ENCODE measurements around the gene NEXMIF. TPM values are rescaled to one million over a fixed set of nuclear protein-coding genes. Genes with fewer than 3 reads are reported as not detected.

The NEXMIF gene
- total and polyA plus RNA-seq, 9 of the 15 experiments (the other 6 are each of a cell fraction or from before 2014, with no cell fraction given) = not detected

DNA sequence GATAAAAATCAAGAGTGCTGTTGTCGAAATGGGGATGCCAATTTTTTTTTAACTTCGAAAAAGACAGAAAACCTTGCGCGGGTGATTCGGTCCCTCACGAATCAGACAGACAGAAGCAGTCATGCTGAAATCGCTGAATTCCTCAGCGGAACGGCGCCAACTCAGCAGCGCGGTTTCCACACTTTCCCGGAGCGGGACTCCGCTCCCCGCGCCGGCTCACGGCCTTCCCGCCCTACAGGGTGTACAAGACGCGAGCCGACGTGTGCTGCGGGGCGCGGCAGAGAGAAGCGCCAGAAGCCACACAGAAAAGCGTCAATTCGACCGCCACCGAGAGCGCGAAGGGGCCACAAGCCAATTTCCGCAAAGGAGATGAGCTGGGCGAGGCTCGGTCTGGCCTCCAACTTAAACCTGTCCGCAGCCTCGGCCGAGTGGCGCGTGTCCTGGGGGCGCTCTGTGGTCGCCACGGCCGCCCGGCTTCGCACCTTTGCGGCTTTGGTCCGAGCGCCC, 1.3 kb downstream of the NEXMIF start:
- Histone ChIP-seq H3K9me3 (replicated peaks; ENCODE audit: control insufficient read depth, insufficient read depth, low read depth, low read length) (no peaks in the 10 kb centered on the region), H3K4me3 (no peak overlapping the region), H3K27ac (ENCODE audit: extremely low read depth, low read depth, low read length) (no peak overlapping the region), H3K4me1 (replicated peaks in 1 of 2; ENCODE audit: control insufficient read depth in 2 of 2, insufficient read depth in 2 of 2, low read length in 2 of 2) (no peaks in the 10 kb centered on the region), H4K20me1 (replicated peaks; ENCODE audit: control insufficient read depth, insufficient read depth, low read length) (no peaks in the 10 kb centered on the region), H2AFZ (ENCODE audit: low read depth, low read length) (no peak overlapping the region), H3K27me3 (ENCODE audit: control insufficient read depth in 2 of 2, insufficient read depth in 2 of 2, low read length in 2 of 2) (no peaks in the 10 kb centered on the region), H3K9me1 (ENCODE audit: control insufficient read depth, insufficient read depth, low read length) (no peaks in the 10 kb centered on the region), H3K9ac (ENCODE audit: insufficient read depth in 1 of 2, low read depth in 2 of 2, low read length in 2 of 2) (no peak overlapping the region), H3K4me2 (ENCODE audit: insufficient read depth, low read length) (no peak overlapping the region), H3K79me2 (ENCODE audit: control insufficient read depth, insufficient read depth, low read length) (no peaks in the 10 kb centered on the region), H3K36me3 (ENCODE audit: control insufficient read depth, insufficient read depth, low read length) (no peaks in the 10 kb centered on the region)
- WGBS (ENCODE audit: insufficient coverage, low coverage, missing lambda C conversion rate) = 52% methylated on average over 10 of the region's 51 CpGs
- no peak for FAIRE-seq
- CTCF ChIA-PET (ENCODE audit: low intra/inter-chr PET ratio) = no interaction called here
- intact Hi-C loops (cut with micrococcal nuclease) (no loop called here), in situ Hi-C loops (cut with MboI) (no loop called here)
- BruUV-seq (replicated peaks) = no TSS peak
- no peak for ATAC-seq
- POLR2A ChIA-PET = no interaction called here
- no peak for DNase-seq (ENCODE audit: extremely low read depth in 1 of 4, low spot score in 3 of 4)
- TF ChIP-seq TFAM (CRISPR knock-in tag; conservative IDR thresholded peaks at IDR 0.05) = no peak
- TF ChIP-seq, protein P1, sequence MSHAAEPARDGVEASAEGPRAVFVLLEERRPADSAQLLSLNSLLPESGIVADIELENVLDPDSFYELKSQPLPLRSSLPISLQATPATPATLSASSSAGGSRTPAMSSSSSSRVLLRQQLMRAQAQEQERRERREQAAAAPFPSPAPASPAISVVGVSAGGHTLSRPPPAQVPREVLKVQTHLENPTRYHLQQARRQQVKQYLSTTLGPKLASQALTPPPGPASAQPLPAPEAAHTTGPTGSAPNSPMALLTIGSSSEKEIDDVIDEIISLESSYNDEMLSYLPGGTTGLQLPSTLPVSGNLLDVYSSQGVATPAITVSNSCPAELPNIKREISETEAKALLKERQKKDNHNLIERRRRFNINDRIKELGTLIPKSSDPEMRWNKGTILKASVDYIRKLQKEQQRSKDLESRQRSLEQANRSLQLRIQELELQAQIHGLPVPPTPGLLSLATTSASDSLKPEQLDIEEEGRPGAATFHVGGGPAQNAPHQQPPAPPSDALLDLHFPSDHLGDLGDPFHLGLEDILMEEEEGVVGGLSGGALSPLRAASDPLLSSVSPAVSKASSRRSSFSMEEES (CRISPR knock-in tag; IDR thresholded peaks at IDR 0.05) = no peak
- TF ChIP-seq, protein P2, sequence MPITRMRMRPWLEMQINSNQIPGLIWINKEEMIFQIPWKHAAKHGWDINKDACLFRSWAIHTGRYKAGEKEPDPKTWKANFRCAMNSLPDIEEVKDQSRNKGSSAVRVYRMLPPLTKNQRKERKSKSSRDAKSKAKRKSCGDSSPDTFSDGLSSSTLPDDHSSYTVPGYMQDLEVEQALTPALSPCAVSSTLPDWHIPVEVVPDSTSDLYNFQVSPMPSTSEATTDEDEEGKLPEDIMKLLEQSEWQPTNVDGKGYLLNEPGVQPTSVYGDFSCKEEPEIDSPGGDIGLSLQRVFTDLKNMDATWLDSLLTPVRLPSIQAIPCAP (CRISPR knock-in tag; IDR thresholded peaks at IDR 0.05; ENCODE audit: borderline replicate concordance) = no peak
- no peak for TF ChIP-seq PTRF (tag; IDR thresholded peaks at IDR 0.05)
- TF ChIP-seq ETV1 (tag; conservative IDR thresholded peaks at IDR 0.05; ENCODE audit: low read depth) = no peak
- no peak for TF ChIP-seq NUFIP1 (IDR thresholded peaks at IDR 0.05; ENCODE audit: partially characterized antibody)

Data from K562 (cell line).